ENCODE measurements around the gene BCL6.

Gene BCL6

DNA sequence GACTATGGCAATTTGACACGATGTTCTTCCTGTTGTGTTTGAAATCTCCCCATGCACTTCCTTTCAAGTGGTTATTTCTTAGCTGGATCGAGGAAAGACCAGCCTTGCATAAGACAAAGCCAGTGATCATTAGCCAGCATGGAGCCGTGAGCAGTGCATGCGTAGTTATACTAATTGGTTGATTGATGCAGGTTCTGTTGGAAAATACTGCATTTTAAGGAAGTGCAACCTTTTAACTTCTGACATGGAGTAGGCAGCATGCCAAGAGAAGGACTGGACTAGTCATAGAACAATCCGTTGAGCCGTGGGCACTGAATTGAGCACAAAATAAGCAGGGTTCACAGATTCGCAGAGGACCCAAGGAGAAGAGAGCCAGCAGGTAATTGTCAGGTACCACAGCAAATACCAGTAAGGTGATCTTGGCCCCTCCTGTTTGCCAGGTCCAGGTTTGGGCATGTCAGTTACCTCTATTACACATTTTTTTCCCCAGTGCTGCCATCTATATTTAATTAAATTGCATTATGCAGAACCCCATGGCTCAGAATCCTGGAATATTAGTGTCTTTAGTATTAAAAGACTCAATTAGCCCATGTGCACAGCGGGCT, 29.0 kb upstream of the BCL6 start:
- no peak for DNase-seq (ENCODE audit: extremely low read depth, low read depth)
- no peak overlapping the region for H3K4me3 ChIP-seq (replicated peaks; ENCODE audit: low read depth, low read length)
- TF ChIP-seq, protein P1, sequence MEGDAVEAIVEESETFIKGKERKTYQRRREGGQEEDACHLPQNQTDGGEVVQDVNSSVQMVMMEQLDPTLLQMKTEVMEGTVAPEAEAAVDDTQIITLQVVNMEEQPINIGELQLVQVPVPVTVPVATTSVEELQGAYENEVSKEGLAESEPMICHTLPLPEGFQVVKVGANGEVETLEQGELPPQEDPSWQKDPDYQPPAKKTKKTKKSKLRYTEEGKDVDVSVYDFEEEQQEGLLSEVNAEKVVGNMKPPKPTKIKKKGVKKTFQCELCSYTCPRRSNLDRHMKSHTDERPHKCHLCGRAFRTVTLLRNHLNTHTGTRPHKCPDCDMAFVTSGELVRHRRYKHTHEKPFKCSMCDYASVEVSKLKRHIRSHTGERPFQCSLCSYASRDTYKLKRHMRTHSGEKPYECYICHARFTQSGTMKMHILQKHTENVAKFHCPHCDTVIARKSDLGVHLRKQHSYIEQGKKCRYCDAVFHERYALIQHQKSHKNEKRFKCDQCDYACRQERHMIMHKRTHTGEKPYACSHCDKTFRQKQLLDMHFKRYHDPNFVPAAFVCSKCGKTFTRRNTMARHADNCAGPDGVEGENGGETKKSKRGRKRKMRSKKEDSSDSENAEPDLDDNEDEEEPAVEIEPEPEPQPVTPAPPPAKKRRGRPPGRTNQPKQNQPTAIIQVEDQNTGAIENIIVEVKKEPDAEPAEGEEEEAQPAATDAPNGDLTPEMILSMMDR (IDR thresholded peaks at IDR 0.05; ENCODE audit: low read depth, low read length, missing control alignments) = no peak

DNA sequence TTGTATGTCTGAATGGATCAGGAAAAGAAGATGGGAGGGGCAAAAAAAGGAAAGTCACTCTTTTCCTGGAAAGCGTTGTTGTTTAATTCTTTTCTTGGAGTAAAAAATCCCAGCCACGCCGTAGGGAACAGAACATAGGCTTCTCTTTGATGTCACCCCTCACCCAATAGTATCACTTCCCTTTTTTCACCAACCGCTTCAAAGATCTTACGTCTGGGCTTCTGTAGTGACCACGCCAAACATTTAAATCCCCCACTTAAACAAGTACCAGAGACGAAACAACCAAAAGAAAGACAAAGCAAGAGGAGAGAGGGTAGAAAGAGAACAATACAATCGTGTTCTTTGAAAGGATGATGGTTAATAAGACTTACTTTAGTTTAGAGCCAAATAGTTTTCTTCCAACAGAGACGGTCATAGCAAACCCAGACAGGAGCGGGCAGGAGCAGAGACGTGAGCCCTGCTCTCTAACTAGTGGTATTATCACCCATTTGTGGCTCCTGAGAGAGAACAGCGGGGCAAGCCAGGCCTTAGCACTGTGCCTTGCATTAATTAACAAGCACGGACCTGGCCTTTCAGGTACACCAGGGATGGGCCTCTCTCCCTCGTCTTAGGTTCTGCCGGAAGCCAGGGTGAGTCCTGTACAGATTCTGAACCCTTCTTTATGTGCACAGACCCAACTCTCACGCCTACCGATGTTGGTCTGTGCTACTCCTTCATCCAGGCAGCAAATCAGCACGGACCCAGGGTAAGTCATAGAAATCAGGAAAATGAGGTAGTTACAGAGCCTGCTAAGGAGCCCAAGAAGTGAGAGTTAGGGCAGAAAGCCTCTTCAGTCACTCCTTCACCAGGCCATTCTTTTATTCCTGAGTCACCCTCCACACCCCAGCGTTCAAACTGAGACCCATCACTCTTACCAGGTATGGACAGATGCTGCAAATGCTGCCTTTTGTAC, 28.2 kb upstream of the BCL6 start:
- H3K4me3 ChIP-seq (replicated peaks; ENCODE audit: low read depth, low read length) = no peak overlapping the region
- TF ChIP-seq, protein P1 (IDR thresholded peaks at IDR 0.05; ENCODE audit: low read depth, low read length, missing control alignments) = no peak
- no peak for DNase-seq (ENCODE audit: extremely low read depth, low read depth)

DNA sequence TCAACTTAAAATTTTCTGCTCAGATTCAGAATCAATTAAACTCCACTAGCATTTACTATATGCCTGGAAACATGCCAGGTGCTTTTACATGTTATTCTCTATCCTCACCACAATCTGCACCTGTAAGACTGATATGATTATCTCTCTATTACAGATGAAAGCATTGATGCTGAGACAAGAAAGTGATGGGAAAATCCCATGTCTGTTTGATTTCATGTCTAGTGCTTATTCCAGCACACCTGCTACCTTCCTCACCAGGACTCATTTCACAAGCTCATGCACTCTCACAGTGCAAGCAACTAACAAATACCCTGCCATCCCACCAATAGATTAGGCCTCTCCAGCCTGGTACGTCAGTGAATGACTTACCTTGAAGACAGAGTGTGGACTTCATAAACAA, 25.0 kb upstream of the BCL6 start:
- TF ChIP-seq, protein P1 (IDR thresholded peaks at IDR 0.05; ENCODE audit: low read depth, low read length, missing control alignments) = no peak
- DNase-seq (ENCODE audit: extremely low read depth, low read depth) = no peak
- no peak overlapping the region for H3K4me3 ChIP-seq (replicated peaks; ENCODE audit: low read depth, low read length)

DNA sequence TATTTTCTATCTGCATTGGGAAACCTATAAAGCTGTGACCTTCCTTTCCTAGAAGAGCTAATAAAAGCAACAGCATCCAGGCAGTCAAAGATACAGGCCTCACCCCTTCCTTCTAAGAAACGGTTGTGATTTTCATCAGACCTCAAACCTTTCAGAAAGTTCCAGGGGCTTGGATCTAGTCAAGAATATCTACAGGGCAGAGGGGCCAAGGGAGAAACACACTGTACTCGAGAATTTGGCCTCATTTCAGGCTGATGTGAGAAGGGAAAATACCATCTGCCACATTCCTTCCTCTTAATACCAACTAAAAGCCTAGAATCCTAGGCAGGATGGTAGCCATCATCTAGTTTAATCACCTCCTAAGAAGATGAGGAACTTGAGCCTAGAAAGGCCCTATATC, 24.5 kb upstream of the BCL6 start:
- no peak overlapping the region for H3K4me3 ChIP-seq (replicated peaks; ENCODE audit: low read depth, low read length)
- TF ChIP-seq, protein P1 (IDR thresholded peaks at IDR 0.05; ENCODE audit: low read depth, low read length, missing control alignments) = no peak
- no peak for DNase-seq (ENCODE audit: extremely low read depth, low read depth)

DNA sequence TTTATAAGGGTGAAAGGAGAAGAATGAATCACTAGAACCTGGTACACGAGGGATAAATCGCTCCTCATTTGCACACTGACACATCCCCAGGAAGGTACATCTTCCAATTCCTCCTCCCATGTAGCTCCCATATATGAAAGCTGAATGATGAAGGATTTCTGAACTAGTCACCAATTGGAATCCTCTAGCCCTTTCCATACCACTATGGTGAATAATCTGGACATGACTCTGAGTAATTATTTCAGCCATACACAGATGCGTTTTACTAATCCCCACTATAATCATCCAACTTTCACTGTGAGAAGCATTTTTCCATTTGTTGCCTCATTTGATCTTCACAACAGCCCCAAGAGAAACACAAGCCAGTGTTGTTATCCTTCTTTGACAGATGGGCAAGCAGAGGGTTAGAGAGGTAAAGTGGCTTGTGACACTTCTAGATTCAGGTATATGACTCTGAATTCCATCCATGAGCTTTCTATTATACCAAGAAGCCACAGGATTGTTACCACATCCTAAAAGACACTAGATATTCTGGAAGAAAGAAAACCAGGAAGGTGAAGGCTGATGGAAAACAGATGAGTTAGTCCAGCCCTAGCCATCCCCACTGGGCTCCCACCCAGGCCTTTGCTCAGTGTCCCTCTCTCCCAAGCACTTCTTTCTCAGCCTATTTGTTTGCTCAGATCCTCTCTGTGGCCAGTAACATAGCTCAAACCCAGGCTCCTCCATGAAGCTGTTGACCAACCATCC, 22.2 kb upstream of the BCL6 start:
- TF ChIP-seq, protein P1 (IDR thresholded peaks at IDR 0.05; ENCODE audit: low read depth, low read length, missing control alignments) = no peak
- H3K4me3 ChIP-seq (replicated peaks; ENCODE audit: low read depth, low read length) = no peak overlapping the region
- DNase-seq (ENCODE audit: extremely low read depth, low read depth) = no peak

DNA sequence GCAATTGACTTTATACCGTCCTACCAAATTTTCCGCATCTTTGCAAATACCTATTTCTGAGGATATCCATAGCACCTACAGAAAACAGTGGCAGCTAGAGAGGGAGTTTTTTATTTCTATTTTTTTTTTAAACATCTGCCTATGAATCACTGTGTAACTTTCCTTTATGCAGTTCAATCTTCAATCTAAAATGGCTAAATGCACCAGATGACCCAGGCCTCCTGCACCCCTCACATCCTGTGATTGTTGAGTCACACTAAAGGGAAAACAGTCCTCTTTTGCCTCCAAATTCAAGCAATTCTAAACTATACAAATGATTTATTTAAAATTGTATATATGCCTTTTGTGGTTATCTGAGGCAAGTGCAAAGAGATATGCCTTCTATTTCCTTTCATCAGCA, 20.1 kb upstream of the BCL6 start:
- TF ChIP-seq, protein P1 (IDR thresholded peaks at IDR 0.05; ENCODE audit: low read depth, low read length, missing control alignments) = no peak
- DNase-seq (ENCODE audit: extremely low read depth, low read depth) = no peak
- no peak overlapping the region for H3K4me3 ChIP-seq (replicated peaks; ENCODE audit: low read depth, low read length)
